GM12865 (cell line): ENCODE data around the gene TCF7L2.

Experiments used
- DNase-seq: peaks from one replicate; pipeline ENCODE4 v3.0.0; 2010; ENCODE audit warnings: low read depth
- H3K4me3 ChIP-seq: 2 replicates; pipeline ENCODE4 v1.5.1; 2011; ENCODE audit warnings: mild to moderate bottlenecking, low read depth, low read length, control low read depth
- TF ChIP-seq, protein P1 (sequence below): IDR thresholded peaks from 2 replicates; pipeline ENCODE4 v1.5.1; 2011; ENCODE audit warnings: low read length, control low read depth, low read depth, inconsistent platforms; ENCODE audit not compliant: insufficient read depth; ENCODE audit errors: missing control alignments

The TCF7L2 gene

GRCh38 chr10:113071446-113071845 lies 121.4 kb downstream of the TCF7L2 start:
- H3K4me3 ChIP-seq: no peak overlapping the region
- DNase-seq: no peak
- TF ChIP-seq, protein P1, sequence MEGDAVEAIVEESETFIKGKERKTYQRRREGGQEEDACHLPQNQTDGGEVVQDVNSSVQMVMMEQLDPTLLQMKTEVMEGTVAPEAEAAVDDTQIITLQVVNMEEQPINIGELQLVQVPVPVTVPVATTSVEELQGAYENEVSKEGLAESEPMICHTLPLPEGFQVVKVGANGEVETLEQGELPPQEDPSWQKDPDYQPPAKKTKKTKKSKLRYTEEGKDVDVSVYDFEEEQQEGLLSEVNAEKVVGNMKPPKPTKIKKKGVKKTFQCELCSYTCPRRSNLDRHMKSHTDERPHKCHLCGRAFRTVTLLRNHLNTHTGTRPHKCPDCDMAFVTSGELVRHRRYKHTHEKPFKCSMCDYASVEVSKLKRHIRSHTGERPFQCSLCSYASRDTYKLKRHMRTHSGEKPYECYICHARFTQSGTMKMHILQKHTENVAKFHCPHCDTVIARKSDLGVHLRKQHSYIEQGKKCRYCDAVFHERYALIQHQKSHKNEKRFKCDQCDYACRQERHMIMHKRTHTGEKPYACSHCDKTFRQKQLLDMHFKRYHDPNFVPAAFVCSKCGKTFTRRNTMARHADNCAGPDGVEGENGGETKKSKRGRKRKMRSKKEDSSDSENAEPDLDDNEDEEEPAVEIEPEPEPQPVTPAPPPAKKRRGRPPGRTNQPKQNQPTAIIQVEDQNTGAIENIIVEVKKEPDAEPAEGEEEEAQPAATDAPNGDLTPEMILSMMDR: no peak

GRCh38 chr10:113073549-113074189 lies 123.6 kb downstream of the TCF7L2 start:
- DNase-seq: no peak
- H3K4me3 ChIP-seq: no peak overlapping the region
- TF ChIP-seq, protein P1: no peak

- no peak overlapping the region for H3K4me3 ChIP-seq
- TF ChIP-seq, protein P1: no peak
- DNase-seq: no peak
These were observed 126.9 kb downstream of the TCF7L2 start for GRCh38 chr10:113076949-113077348.

DNA sequence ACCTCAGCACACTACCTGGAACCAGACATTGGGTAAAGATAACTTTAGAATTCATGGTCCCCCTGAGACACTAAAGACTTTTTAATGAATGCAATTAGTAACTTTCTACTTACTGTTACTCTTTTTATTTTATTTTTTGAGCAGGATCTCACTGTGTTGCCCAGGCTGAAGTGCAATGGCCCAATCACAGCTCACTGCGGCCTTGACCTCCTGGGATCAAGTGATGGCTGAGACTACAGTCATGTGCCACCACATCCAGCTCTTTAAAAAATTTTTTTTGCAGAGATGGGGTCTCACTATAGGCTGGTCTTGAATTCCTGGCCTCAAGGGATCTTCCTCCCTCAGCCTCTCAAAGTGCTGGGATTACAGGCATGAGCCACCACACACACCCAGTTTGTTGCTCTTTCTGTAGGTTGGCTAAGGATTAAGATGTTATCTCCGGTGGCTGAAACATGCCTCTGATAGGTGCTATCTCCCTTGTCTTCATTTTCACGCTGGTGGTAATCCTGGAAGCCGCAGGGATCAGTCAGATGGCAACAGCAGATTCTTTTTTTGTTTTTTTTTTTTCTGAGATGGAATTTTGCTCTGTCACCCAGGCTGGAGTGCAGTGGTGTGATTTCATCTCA lies 128.3 kb downstream of the TCF7L2 start:
- TF ChIP-seq, protein P1: no peak
- no peak for DNase-seq
- no peak overlapping the region for H3K4me3 ChIP-seq

GRCh38 chr10:113080061-113080924 lies 130.2 kb downstream of the TCF7L2 start:
- H3K4me3 ChIP-seq: no peak overlapping the region
- DNase-seq: no peak
- TF ChIP-seq, protein P1: no peak

DNA sequence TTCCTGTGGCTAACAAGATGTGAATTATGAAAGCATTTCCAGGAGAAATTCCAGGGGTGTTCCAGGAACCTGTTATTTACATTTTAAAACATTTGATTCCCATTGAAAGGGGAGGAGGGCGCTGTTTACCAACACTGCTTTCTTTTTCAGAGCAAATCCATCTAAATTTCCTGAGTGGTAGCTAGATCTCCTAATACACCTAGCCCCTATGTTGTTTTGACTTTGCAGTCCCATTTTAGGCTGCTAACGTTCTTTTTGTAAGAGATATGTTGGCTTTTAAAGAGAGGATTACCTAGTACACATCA lies 130.8 kb downstream of the TCF7L2 start:
- no peak for DNase-seq
- no peak overlapping the region for H3K4me3 ChIP-seq
- TF ChIP-seq, protein P1: no peak
